Adrenal gland (tissue), 12 donors: ENCODE results near the gene HOXB7. TPM values are rescaled to one million over a fixed set of nuclear protein-coding genes. Genes with fewer than 3 reads are reported as not detected.

Source experiments
- DNase-seq, 7 donors: peaks; one replicate each; pipeline ENCODE4 v3.0.0-alpha.2; 2019 to 2020
- H3K27ac ChIP-seq, 5 donors: fragments of 200-600 bp; sonication (generic) in 4 of 5; 1 replicate in 3 of 5; 2 replicates in 2 of 5; pipeline versions ENCODE4 v1.5.1 to v1.8.0; 2016 to 2020; ENCODE audit warnings: mild to moderate bottlenecking in 1 of 5
- H3K27me3 ChIP-seq: fragments of 200-600 bp; 2 replicates; pipeline ENCODE4 v1.8.0; 2021
- H3K36me3 ChIP-seq, 2 donors: fragments of 200-600 bp; replicated peaks in 1 of 2; 1 replicate in 1 of 2; 2 replicates in 1 of 2; pipeline versions ENCODE4 v1.5.1 to v1.8.0; 2018 to 2022
- H3K4me1 ChIP-seq, 2 donors: fragments of 200-600 bp; replicated peaks in 1 of 2; 1 replicate in 1 of 2; 2 replicates in 1 of 2; pipeline versions ENCODE4 v1.5.1 to v1.8.0; 2018 to 2021
- H3K4me3 ChIP-seq, 4 donors: fragments of 200-600 bp; sonication (generic) in 3 of 4; one replicate each; pipeline ENCODE4 v1.5.1; 2016 to 2018
- H3K9me3 ChIP-seq, 3 donors: fragments of 200-600 bp; sonication (generic) in 1 of 3; replicated peaks in 1 of 3; 1 replicate in 2 of 3; 2 replicates in 1 of 3; pipeline versions ENCODE4 v1.5.1 to v1.8.0; 2016 to 2021
- POLR2A ChIP-seq, 2 donors: fragments of 450-650 bp; IDR thresholded peaks; one replicate each; pipeline ENCODE4 v1.6.1; 2017; ENCODE audit warnings: antibody characterized with exemption in 2 of 2, mild to moderate bottlenecking in 2 of 2, moderate library complexity in 1 of 2
- WGBS, 4 donors: extraction: QIAGEN DNeasy Blood & Tissue Kit in 2 of 4; methylation state at CpG; one replicate each; pipeline versions ENCODE4 v1.1.5 to v1.1.7; 2013 to 2017; 5-methylcytosine and 5-hydroxymethylcytosine counted together
- intact Hi-C, 2 donors: fragments of 100-400 bp; cut with DNase I; formaldehyde crosslinking; loops; one replicate each; pipeline versions ENCODE4 v1.14.1 to v1.15.0; 2022 to 2023
- polyA plus RNA-seq, 3 donors: library from polyadenylated mRNA; stranded (reverse); fragments of 200-250 nt in 2 of 3; fragments of 350-450 nt in 1 of 3; fragmentation: Illumina TruSeq in 1 of 3; extraction: RNeasy Lipid Tissue Mini Kit (QIAGEN cat#74804) in 1 of 3; gene quantifications; one replicate each; pipeline ENCODE4 v1.2.3, GENCODE V29; 2013 to 2014
- total RNA-seq, 9 donors: library from RNA; depleted of rRNA in 4 of 9; stranded (reverse); fragments of >200 nt in 4 of 9; fragments of 120-200 nt in 1 of 9; fragmentation: NEBNext Ultra II Directional in 1 of 9; extraction: Animal tissue kit (Norgen Biotek cat#: 25700) in 1 of 9; gene quantifications; one replicate each; pipeline versions ENCODE4 v1.1.0 to v1.2.4, GENCODE V29; 2013 to 2023
- TF ChIP-seq, protein P1 (sequence below), 6 experiments: fragments of 450-650 bp in 4 of 6; fragments of 200-600 bp in 2 of 6; sonication (generic) in 1 of 6; IDR thresholded peaks; 1 replicate in 5 of 6; 2 replicates in 1 of 6; pipeline versions ENCODE4 v1.5.1 to v1.8.0; 2016 to 2021; ENCODE audit warnings: antibody characterized with exemption in 6 of 6, mild to moderate bottlenecking in 2 of 6, moderate library complexity in 1 of 6
- donor health status: healthy with polysubstance abuse.
- donor health status: Bipolar disorder and iron deficiency.
- donor health status: DM: yes; HTN: yes; CAD: no.
- donor health status: DM: no; HTN: no; CAD: no.
- donor health status: DM: no; HTN: no; CAD: no.
- donor health status: DM: yes; HTN: yes; CAD: no.

HOXB7 gene
- total and polyA plus RNA-seq, 12 donors: 6.2 to 27.0 (median 13.5) TPM

- TF ChIP-seq POLR2A (IDR thresholded peaks at IDR 0.05): no peak
- TF ChIP-seq, protein P1, sequence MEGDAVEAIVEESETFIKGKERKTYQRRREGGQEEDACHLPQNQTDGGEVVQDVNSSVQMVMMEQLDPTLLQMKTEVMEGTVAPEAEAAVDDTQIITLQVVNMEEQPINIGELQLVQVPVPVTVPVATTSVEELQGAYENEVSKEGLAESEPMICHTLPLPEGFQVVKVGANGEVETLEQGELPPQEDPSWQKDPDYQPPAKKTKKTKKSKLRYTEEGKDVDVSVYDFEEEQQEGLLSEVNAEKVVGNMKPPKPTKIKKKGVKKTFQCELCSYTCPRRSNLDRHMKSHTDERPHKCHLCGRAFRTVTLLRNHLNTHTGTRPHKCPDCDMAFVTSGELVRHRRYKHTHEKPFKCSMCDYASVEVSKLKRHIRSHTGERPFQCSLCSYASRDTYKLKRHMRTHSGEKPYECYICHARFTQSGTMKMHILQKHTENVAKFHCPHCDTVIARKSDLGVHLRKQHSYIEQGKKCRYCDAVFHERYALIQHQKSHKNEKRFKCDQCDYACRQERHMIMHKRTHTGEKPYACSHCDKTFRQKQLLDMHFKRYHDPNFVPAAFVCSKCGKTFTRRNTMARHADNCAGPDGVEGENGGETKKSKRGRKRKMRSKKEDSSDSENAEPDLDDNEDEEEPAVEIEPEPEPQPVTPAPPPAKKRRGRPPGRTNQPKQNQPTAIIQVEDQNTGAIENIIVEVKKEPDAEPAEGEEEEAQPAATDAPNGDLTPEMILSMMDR (IDR thresholded peaks at IDR 0.05): no peak
- Histone ChIP-seq H3K4me3 (peak overlapping the region in 1 of 4 donors; percentile 70), H3K4me1 (peaks cover 3 to 24% of the 10 kb centered on the region in 2 donors), H3K27me3 (no peaks in the 10 kb centered on the region), H3K9me3 (no peaks in the 10 kb centered on the region), H3K27ac (peak overlapping the region in 3 of 5 donors; percentile 38 to 87 (median 70)), H3K36me3 (no peaks in the 10 kb centered on the region)
- WGBS, 4 donors: 52 to 84% (median 62%) methylated on average over 9 to 10 of the region's 10 CpGs
- no peak for DNase-seq
- intact Hi-C loops: no loop called here
Measured at GRCh38 chr17:48605409-48605919, 5.4 kb downstream of the HOXB7 start.

GRCh38 chr17:48604770-48605329 is 6.0 kb downstream of the HOXB7 start, which contains the start of gene HOXB6:
Gene HOXB6 (minus strand): TSS chr17:48604986. CDS start chr17:48598150, 6,836 bp downstream.
- intact Hi-C loops: no loop called here
- WGBS, 4 donors: 9 to 30% (median 16%) methylated on average over 16 of the region's 16 CpGs
- Histone ChIP-seq H3K27ac (peak within 1 kb of the TSS; percentile 21 to 87 (median 55)), H3K27me3 (no peaks in the 10 kb centered on the region), H3K36me3 (no peaks in the 10 kb centered on the region), H3K4me3 (peak within 1 kb of the TSS in 3 of 4 donors; percentile 1 to 70 (median 11)), H3K9me3 (no peaks in the 10 kb centered on the region), H3K4me1 (peaks cover 2 to 24% of the 10 kb centered on the region in 2 donors)
- DNase-seq: peak in 5 of 7 donors; percentile 52 to 82 (median 72)
- TF ChIP-seq POLR2A (IDR thresholded peaks at IDR 0.05): peak; percentile 36 to 79
- TF ChIP-seq, protein P1 (IDR thresholded peaks at IDR 0.05): peak in 2 of 6 experiments; percentile 27 to 28

- peak in 5 of 7 donors; percentile 65 to 81 (median 68) for DNase-seq
Measured at GRCh38 chr17:48603959-48604769, 6.7 kb downstream of the HOXB7 start.

More at GRCh38 chr17:48603959-48604769, 6.7 kb downstream of the HOXB7 start:
- intact Hi-C loops: no loop called here
- H3K36me3 ChIP-seq: no peaks in the 10 kb centered on the region
- WGBS, 4 donors: 13 to 16% (median 14%) methylated on average over 21 of the region's 21 CpGs
- peaks cover 0 to 17% of the 10 kb centered on the region in 2 donors for H3K4me1 ChIP-seq
- H3K27ac ChIP-seq: peak overlapping the region; percentile 21 to 87 (median 55)
- TF ChIP-seq POLR2A (IDR thresholded peaks at IDR 0.05): peak in 1 of 2 donors; percentile 53
- TF ChIP-seq, protein P1 (IDR thresholded peaks at IDR 0.05): no peak
- no peaks in the 10 kb centered on the region for H3K27me3 ChIP-seq
- peak overlapping the region in 3 of 4 donors; percentile 1 to 70 (median 11) for H3K4me3 ChIP-seq
- H3K9me3 ChIP-seq: no peaks in the 10 kb centered on the region
